GM12891 (cell line): ENCODE measurements around the gene RBP3.

Experiments used
- DNase-seq: peaks from one replicate; pipeline ENCODE4 v3.0.0; 2011; ENCODE audit warnings: low spot score; ENCODE audit not compliant: insufficient read length
- FAIRE-seq: peaks from 2 replicates; lab custom pipeline; 2011; peaks lifted over from hg19 to GRCh38; lab: Jason Lieb, UNC
- PAX5 ChIP-seq: IDR thresholded peaks from 2 replicates; pipeline ENCODE4 v1.6.1; 2011; ENCODE audit warnings: low read length, moderate library complexity, mild to moderate bottlenecking; ENCODE audit not compliant: insufficient read depth, severe bottlenecking
- POLR2A ChIP-seq: IDR thresholded peaks from 2 replicates; pipeline ENCODE4 v1.6.1; 2011; ENCODE audit warnings: low read depth, low read length, control low read depth
- POLR2AphosphoS5 ChIP-seq: IDR thresholded peaks from 2 replicates; pipeline ENCODE4 v1.6.1; 2011; ENCODE audit warnings: low read depth, low read length, control low read depth
- POU2F2 ChIP-seq: IDR thresholded peaks from 2 replicates; pipeline ENCODE4 v1.6.1; 2011; ENCODE audit warnings: low read depth, mild to moderate bottlenecking, control low read depth, low read length, moderate library complexity
- SPI1 ChIP-seq: IDR thresholded peaks from 2 replicates; pipeline ENCODE4 v1.6.1; 2011; ENCODE audit warnings: low read depth, low read length, control low read depth
- TAF1 ChIP-seq: IDR thresholded peaks from 2 replicates; pipeline ENCODE4 v1.6.1; 2011; ENCODE audit warnings: low read depth, low read length, control low read depth

The RBP3 gene

GRCh38 chr10:47325303-47326291, 22.6 kb upstream of the RBP3 start:
- TF ChIP-seq POLR2AphosphoS5 (no peak), PAX5 (no peak), POU2F2 (no peak), SPI1 (no peak), TAF1 (no peak), POLR2A (no peak)
- DNase-seq (no peak), FAIRE-seq (no peak)

DNA sequence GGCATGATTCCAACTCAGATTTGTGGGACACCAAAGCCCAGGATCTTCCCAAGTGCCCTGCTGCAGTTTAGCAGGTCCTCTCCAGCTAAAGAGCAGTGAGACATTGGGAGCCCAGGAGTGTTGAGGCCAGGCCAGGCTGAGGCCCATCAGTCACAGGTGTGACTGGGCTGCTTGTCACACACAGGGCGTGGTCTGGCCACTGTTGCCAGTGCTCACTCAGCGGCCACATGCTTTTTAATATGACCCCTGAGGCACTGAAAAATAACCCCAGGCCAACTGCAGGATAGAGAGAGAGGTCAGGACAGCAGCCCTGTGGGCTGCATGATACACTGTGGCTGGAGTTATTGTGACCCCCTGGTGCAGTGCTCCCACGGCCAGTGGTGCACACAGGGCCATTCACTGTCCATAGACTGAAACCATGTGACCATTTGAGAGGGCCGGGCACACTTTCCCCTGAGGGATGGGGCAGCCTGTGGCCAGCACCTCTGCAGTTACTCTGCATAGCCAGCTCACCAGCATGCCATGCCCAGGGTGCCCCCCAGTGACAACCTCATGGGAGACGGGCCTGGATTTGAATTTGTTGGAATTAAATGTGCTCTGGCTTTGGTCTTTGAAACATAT, 21.7 kb upstream of the RBP3 start:
- DNase-seq (no peak), FAIRE-seq (no peak)
- no peak for TF ChIP-seq POU2F2
- TF ChIP-seq PAX5, result no peak
- no peak for TF ChIP-seq POLR2A
- no peak for TF ChIP-seq SPI1

- TF ChIP-seq PAX5 (no peak), POLR2A (no peak), SPI1 (no peak), POLR2AphosphoS5 (no peak), TAF1 (no peak), POU2F2 (no peak)
- DNase-seq (no peak), FAIRE-seq (no peak)
These were observed 21.2 kb upstream of the RBP3 start for GRCh38 chr10:47326927-47327330.

DNA sequence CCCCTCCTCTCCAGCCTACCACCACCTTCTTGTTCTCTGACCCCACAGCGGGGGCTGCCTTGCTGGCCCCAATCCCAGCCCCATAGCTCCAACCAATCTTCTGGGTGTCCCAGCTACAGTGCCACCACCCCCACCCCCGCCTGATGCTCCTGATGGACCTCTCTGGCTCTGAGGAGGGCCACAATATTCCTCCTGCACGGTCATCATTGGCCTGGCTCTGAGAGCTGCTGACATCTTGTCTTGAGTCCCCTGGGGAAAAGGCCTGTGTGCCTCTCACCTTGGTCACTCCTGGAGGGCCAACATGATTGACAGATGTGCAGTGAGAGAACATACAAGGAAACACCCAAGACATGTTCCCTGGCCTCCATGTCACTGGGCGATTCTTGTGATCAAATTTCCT, 18.3 kb upstream of the RBP3 start:
- TF ChIP-seq PAX5 (no peak), SPI1 (no peak), POLR2A (no peak), TAF1 (no peak), POU2F2 (no peak), POLR2AphosphoS5 (no peak)
- no peak for DNase-seq
- no peak for FAIRE-seq

GRCh38 chr10:47330366-47330765, 17.8 kb upstream of the RBP3 start:
- no peak for DNase-seq
- no peak for TF ChIP-seq POLR2A
- no peak for TF ChIP-seq TAF1
- no peak for TF ChIP-seq POLR2AphosphoS5
- TF ChIP-seq POU2F2, result no peak
- no peak for TF ChIP-seq PAX5
- TF ChIP-seq SPI1, result no peak
- no peak for FAIRE-seq

DNA sequence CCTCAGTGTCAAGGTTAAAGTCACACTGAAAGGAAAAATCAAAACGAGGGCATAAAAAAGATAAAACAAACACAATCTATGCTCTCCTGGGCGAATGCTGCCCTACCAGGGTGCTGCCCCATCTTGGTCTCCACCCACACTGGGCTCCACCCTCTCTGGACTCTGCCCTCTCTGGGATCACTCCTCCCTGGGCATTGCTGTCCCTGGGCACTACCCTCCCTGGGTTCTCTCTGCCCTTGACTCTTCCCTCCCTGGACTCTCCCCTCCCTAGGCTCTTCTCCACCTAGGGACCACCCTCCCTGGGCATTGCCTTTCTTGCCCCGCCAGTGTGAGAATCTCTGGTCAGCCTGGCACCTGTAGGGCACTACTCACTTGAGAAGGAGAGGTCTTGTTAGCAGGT, 17.4 kb upstream of the RBP3 start:
- FAIRE-seq, result no peak
- DNase-seq, result no peak
- TF ChIP-seq TAF1 (no peak), POLR2AphosphoS5 (no peak), POLR2A (no peak), SPI1 (no peak), POU2F2 (no peak), PAX5 (no peak)

GRCh38 chr10:47331491-47331890, 16.7 kb upstream of the RBP3 start:
- TF ChIP-seq TAF1 (no peak), SPI1 (no peak), POLR2A (no peak), POU2F2 (no peak), PAX5 (no peak), POLR2AphosphoS5 (no peak)
- DNase-seq, result no peak
- no peak for FAIRE-seq

DNA sequence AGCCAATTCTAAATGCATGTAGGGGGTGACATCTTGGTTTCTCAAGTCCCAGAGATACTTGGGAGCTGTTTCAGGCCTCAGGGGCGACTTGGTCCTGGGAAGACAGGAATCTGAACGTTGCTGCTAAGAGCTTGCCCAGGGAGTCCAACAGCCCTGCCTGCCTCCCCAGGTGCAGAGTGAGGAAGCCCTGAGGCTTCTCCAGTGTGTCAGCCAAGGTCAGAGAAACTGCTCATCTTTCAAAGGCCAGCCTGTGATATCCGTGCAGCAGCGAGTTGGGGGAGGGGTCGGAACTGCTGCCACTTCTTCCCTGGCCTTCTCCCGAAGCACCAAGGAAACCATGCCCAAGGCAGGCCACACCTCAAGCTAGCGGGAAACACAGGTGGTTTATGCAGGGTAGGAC, 16.2 kb upstream of the RBP3 start:
- TF ChIP-seq POU2F2 (no peak), POLR2AphosphoS5 (no peak), POLR2A (no peak), SPI1 (no peak), PAX5 (no peak), TAF1 (no peak)
- no peak for FAIRE-seq
- DNase-seq, result no peak

GRCh38 chr10:47332371-47332770, 15.8 kb upstream of the RBP3 start:
- DNase-seq (no peak), FAIRE-seq (no peak)
- no peak for TF ChIP-seq SPI1
- TF ChIP-seq PAX5, result no peak
- TF ChIP-seq POU2F2, result no peak

- TF ChIP-seq POLR2A (no peak), POU2F2 (no peak)
- no peak for DNase-seq
- no peak for FAIRE-seq
These were observed 15.2 kb upstream of the RBP3 start for GRCh38 chr10:47332946-47333345.

DNA sequence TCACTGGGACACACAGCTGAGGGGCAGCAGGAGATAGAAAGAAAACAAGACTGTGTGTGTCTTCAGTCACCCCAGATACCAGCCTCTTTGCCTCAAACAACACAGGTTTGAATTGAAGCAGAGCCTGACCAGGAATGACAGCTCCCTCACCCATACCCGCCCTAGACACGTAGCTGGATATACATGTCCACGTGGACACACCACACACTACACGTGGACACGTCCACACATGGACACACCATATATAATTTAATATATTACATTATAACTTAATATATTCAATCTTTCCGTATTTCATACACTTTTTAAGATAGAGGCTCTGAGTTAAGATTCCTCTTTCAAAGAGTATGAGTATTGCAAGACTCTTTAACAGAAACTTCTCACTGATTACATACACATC, 14.6 kb upstream of the RBP3 start:
- DNase-seq (no peak), FAIRE-seq (no peak)
- TF ChIP-seq POLR2A, result no peak
- TF ChIP-seq PAX5, result no peak
- TF ChIP-seq POU2F2, result no peak
- no peak for TF ChIP-seq POLR2AphosphoS5
- TF ChIP-seq SPI1, result no peak
- no peak for TF ChIP-seq TAF1
